Measurements from ENCODE around the gene ADCK2.

GRCh38 chr7:140643416-140643815, 29.3 kb upstream of the ADCK2 start:
- TF ChIP-seq CTCF (IDR thresholded peaks at IDR 0.05) (no peak), POLR2A (IDR thresholded peaks at IDR 0.05) (no peak)
